AML-193 (cell line): ENCODE measurements around the gene KIF13A.

Experiments used
- DNase-seq, 2 experiments: peaks; one replicate each; lab custom pipeline; 2025; lab: John Stamatoyannopoulos, UW

KIF13A gene

GRCh38 chr6:17721671-17722070, 265.8 kb downstream of the KIF13A start:
- DNase-seq: no peak

- DNase-seq: no peak
Observed at GRCh38 chr6:17719323-17720041, 268.0 kb downstream of the KIF13A start.

GRCh38 chr6:17716221-17716620, 271.2 kb downstream of the KIF13A start:
- DNase-seq: no peak

- peak; percentile 36 to 50 for DNase-seq
Observed at GRCh38 chr6:17714879-17715851, 272.3 kb downstream of the KIF13A start.

- no peak for DNase-seq
Observed at GRCh38 chr6:17714177-17714576, 273.3 kb downstream of the KIF13A start.

- no peak for DNase-seq
Observed at GRCh38 chr6:17712576-17712975, 274.9 kb downstream of the KIF13A start.

- no peak for DNase-seq
Observed at GRCh38 chr6:17710331-17710730, 277.1 kb downstream of the KIF13A start.

GRCh38 chr6:17709476-17709875, 278.0 kb downstream of the KIF13A start:
- no peak for DNase-seq
